Measurements from ENCODE around the gene TRDMT1.

The TRDMT1 gene

DNA sequence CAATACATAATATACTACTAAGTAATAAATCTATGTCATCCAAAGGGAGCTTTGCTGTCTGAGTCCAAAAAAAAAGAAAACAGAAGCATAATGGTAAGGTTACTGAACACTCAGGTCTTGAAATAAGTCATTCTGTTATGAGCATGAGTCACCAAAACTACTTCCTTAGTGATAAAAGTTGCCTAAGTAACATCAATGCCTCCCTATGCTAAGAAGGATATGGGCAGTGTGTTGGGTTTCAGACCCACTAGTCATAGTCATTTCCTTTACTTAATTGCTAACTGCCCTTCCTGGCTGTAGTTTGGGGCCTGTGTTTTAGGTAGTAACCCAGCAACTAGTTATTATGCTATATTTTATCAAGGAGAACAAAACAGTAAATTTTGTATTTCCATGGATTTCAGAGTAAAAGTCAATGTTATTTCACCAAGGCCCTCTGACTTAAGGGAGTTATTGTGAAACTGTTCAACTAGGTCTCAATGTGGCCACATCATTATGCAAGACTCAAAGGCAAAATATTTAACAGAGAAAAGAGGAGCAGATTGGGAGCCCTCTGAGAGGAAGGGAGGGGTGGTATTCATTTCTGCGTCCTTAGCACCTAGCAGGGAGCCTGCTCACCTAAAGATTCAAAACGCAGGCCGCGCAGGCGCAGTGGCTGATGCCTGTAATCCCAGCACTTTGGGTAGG lies 14.9 kb upstream of the TRDMT1 start:
- H3K4me1 ChIP-seq (ENCODE audit: insufficient read depth, low read length): no peaks in the 10 kb centered on the region
- H3K4me3 ChIP-seq (ENCODE audit: low read depth in 1 of 2, low read length in 2 of 2): no peak overlapping the region
- H3K36me3 ChIP-seq (ENCODE audit: insufficient read depth, low read length): no peaks in the 10 kb centered on the region
- no peaks in the 10 kb centered on the region for H3K27me3 ChIP-seq (ENCODE audit: control insufficient read depth in 1 of 2, insufficient read depth in 2 of 2, low read length in 2 of 2)
- no peak overlapping the region for H3K9ac ChIP-seq (ENCODE audit: low read length)
- no peaks in the 10 kb centered on the region for H3K9me3 ChIP-seq (ENCODE audit: low read length)
- peak overlapping the region; percentile 42 for H3K27ac ChIP-seq (ENCODE audit: low read depth, low read length)

DNA sequence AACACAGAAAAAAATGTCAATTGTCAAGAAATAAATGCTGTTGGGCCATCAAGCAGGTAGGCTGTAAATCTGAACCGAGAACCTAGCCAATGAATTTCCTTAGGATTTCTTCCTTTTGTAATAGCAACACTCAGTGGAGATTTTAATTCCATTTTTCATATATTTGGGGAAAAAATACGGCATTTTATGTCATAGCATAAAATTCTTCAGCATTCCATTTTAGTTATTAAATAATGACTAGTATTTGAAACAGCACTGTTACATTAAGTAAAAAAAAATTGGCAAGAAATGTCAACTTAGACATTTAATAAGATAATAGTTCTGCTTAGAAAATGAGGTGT lies 14.3 kb upstream of the TRDMT1 start:
- no peak overlapping the region for H3K9ac ChIP-seq (ENCODE audit: low read length)
- H3K9me3 ChIP-seq (ENCODE audit: low read length): no peaks in the 10 kb centered on the region
- H3K27me3 ChIP-seq (ENCODE audit: control insufficient read depth in 1 of 2, insufficient read depth in 2 of 2, low read length in 2 of 2): no peaks in the 10 kb centered on the region
- H3K36me3 ChIP-seq (ENCODE audit: insufficient read depth, low read length): no peaks in the 10 kb centered on the region
- no peak overlapping the region for H3K27ac ChIP-seq (ENCODE audit: low read depth, low read length)
- H3K4me1 ChIP-seq (ENCODE audit: insufficient read depth, low read length): no peaks in the 10 kb centered on the region
- no peak overlapping the region for H3K4me3 ChIP-seq (ENCODE audit: low read depth in 1 of 2, low read length in 2 of 2)

DNA sequence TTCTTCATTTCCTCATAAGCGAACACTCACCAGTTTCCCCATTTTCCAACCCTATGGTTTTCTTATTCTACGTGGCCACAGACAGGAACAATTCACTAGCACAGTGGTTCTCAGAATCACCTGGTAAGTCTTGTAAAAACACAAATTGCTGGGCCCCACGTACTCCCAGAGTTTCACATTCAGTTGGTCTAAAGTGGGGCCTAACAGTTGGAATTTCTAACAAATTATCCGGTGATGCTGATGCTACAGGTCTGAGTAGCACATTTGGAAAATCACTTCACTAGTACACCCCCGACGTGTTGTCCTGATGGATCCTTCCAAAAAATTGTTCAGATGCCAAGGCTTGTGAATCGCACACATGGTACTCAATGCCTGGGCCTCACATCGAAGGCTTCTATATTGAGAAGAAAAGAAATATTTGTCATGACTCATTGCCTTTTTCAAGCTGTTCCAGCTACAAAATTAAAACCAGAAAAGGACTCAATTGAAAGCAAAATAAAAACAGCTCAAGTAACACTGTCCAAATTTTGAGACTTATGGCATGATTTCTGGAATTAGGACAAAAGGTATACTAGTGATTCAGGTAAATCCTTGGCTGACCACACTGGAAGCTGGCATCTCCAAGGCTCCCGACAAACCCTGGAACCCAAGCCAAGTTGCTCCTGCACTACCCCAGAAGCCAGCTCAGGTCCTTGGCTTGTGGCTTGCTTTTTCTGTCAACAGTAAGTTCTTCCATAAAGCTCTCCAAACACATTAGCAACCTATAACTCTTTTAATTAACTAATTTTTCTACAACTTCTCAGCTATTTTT lies 13.7 kb upstream of the TRDMT1 start:
- no peaks in the 10 kb centered on the region for H3K27me3 ChIP-seq (ENCODE audit: control insufficient read depth in 1 of 2, insufficient read depth in 2 of 2, low read length in 2 of 2)
- H3K27ac ChIP-seq (ENCODE audit: low read depth, low read length): no peak overlapping the region
- H3K9ac ChIP-seq (ENCODE audit: low read length): no peak overlapping the region
- H3K4me3 ChIP-seq (ENCODE audit: low read depth in 1 of 2, low read length in 2 of 2): no peak overlapping the region
- no peaks in the 10 kb centered on the region for H3K4me1 ChIP-seq (ENCODE audit: insufficient read depth, low read length)
- no peaks in the 10 kb centered on the region for H3K36me3 ChIP-seq (ENCODE audit: insufficient read depth, low read length)
- no peaks in the 10 kb centered on the region for H3K9me3 ChIP-seq (ENCODE audit: low read length)

DNA sequence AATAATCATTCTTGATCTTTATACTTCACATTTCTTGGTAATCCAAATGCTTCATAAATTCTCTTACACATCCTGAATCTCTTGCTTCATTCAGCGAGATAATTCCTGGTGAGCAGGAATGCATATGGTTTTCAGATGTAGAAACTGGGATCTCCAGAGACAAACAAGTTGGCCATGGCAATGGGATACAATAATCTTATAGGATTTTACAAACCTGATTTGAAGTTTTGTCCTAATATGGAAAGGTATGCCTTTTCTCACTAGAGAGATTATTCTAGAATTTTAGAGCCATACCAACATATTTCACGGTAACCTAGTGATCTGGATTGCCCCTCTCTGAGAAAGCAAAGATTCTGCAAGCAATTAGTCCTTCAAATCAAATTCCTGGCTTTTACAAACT lies 13.1 kb upstream of the TRDMT1 start:
- no peaks in the 10 kb centered on the region for H3K4me1 ChIP-seq (ENCODE audit: insufficient read depth, low read length)
- H3K27me3 ChIP-seq (ENCODE audit: control insufficient read depth in 1 of 2, insufficient read depth in 2 of 2, low read length in 2 of 2): no peaks in the 10 kb centered on the region
- no peak overlapping the region for H3K4me3 ChIP-seq (ENCODE audit: low read depth in 1 of 2, low read length in 2 of 2)
- H3K36me3 ChIP-seq (ENCODE audit: insufficient read depth, low read length): no peaks in the 10 kb centered on the region
- no peak overlapping the region for H3K9ac ChIP-seq (ENCODE audit: low read length)
- no peak overlapping the region for H3K27ac ChIP-seq (ENCODE audit: low read depth, low read length)
- H3K9me3 ChIP-seq (ENCODE audit: low read length): no peaks in the 10 kb centered on the region

DNA sequence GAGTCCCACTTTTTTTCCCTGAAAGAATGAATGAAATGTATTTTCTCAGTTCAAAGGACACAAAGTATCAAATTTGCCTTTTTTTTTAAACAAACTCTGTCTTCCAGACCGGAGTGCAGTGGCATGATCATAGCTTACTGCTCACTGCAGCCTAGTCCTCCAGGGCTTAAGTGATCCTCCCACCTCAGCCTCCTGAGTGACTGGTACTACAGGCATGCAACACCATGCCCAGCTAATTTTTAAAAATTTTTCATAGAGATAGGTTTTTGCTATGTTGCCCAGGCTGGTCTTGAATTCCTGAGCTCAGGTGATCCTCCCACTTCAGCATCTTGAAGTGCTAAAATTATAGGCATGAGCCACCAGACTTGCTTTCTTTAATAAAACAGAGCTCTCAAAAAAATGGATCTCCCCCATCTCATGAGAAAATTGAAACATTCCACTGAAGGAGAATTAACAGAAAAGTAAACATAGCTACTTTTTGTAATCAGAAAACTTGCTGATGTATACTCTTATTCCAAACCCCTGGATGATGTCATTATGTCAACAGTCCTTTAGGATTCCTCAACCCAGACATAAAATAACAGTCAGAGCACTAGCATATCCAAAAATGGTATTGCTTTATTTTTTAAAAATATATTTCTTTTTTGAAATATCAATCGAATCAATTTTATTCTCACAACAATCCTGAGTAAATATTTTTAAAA lies 12.3 kb upstream of the TRDMT1 start:
- H3K4me3 ChIP-seq (ENCODE audit: low read depth in 1 of 2, low read length in 2 of 2): no peak overlapping the region
- H3K9ac ChIP-seq (ENCODE audit: low read length): no peak overlapping the region
- H3K9me3 ChIP-seq (ENCODE audit: low read length): no peaks in the 10 kb centered on the region
- no peaks in the 10 kb centered on the region for H3K27me3 ChIP-seq (ENCODE audit: control insufficient read depth in 1 of 2, insufficient read depth in 2 of 2, low read length in 2 of 2)
- H3K36me3 ChIP-seq (ENCODE audit: insufficient read depth, low read length): no peaks in the 10 kb centered on the region
- H3K27ac ChIP-seq (ENCODE audit: low read depth, low read length): no peak overlapping the region
- H3K4me1 ChIP-seq (ENCODE audit: insufficient read depth, low read length): no peaks in the 10 kb centered on the region

DNA sequence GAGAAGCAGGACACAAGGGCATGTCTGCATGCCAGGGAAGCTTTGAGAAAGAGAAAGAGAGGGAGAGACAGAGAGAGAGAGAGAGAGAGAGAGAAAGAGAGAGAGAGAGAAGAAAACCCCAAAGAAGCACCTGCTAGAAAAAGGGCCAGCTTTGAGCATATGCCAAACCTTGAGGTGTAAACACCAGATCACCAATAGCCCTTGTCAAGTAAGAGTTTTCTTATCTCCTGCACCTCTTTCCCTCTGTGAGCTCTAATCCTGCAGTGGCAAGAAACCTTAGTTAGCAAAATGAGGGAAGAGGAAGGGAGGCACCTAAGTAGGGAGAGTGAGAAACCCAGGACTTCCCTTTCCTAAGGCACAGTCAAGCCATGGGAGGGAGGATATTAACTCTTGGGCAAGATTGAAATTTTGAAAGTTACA lies 11.3 kb upstream of the TRDMT1 start:
- Histone ChIP-seq H3K27me3 (ENCODE audit: control insufficient read depth in 1 of 2, insufficient read depth in 2 of 2, low read length in 2 of 2) (no peaks in the 10 kb centered on the region), H3K9me3 (ENCODE audit: low read length) (no peaks in the 10 kb centered on the region), H3K36me3 (ENCODE audit: insufficient read depth, low read length) (no peaks in the 10 kb centered on the region), H3K27ac (ENCODE audit: low read depth, low read length) (no peak overlapping the region), H3K4me1 (ENCODE audit: insufficient read depth, low read length) (no peaks in the 10 kb centered on the region), H3K9ac (ENCODE audit: low read length) (no peak overlapping the region), H3K4me3 (ENCODE audit: low read depth in 1 of 2, low read length in 2 of 2) (no peak overlapping the region)

DNA sequence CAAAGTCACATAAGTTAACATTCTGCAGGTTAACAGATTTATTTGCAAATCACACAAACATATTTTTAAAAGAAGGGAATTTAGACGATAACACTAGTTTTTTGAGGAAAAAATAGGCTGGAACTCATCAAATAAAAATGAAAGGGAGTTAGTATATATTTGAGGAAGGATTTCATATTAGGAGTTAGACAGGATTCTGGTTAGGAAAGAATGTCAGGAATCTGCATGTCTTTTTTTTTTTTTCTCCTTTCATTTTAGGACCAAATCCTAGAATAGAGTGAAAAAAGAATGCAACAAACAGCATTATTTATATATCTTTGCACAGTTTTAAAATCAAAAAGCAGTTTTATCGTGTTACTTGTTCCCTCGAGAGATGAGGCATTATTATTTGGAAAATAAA lies 8.9 kb upstream of the TRDMT1 start:
- no peak overlapping the region for H3K9ac ChIP-seq (ENCODE audit: low read length)

DNA sequence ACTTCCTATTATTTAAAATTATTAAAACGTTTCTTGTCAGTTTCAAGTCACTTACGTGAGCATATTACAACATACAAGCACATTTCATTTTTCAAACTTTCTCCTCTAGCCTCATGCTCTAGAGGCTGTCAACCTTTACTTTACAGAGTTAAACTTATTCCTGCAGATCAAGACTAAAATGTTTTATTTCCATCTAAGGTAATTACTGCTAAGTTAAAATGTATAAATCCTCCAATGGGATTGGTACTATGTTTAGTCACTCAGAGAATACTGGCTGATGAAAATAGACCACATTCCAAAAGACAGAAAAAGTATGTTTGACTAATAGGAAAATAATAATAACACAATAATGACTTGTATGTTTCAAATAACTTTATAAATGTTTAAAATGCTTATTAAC lies 8.4 kb upstream of the TRDMT1 start:
- no peaks in the 10 kb centered on the region for H3K27me3 ChIP-seq (ENCODE audit: control insufficient read depth in 1 of 2, insufficient read depth in 2 of 2, low read length in 2 of 2)
- H3K27ac ChIP-seq (ENCODE audit: low read depth, low read length): no peak overlapping the region
- no peaks in the 10 kb centered on the region for H3K36me3 ChIP-seq (ENCODE audit: insufficient read depth, low read length)
- no peaks in the 10 kb centered on the region for H3K4me1 ChIP-seq (ENCODE audit: insufficient read depth, low read length)
- H3K9me3 ChIP-seq (ENCODE audit: low read length): no peaks in the 10 kb centered on the region
- no peak overlapping the region for H3K4me3 ChIP-seq (ENCODE audit: low read depth in 1 of 2, low read length in 2 of 2)
- no peak overlapping the region for H3K9ac ChIP-seq (ENCODE audit: low read length)

More for the DNA sequence above, 8.9 kb upstream of the TRDMT1 start:
- Histone ChIP-seq H3K36me3 (ENCODE audit: insufficient read depth, low read length) (no peaks in the 10 kb centered on the region), H3K27me3 (ENCODE audit: control insufficient read depth in 1 of 2, insufficient read depth in 2 of 2, low read length in 2 of 2) (no peaks in the 10 kb centered on the region), H3K9me3 (ENCODE audit: low read length) (no peaks in the 10 kb centered on the region), H3K4me3 (ENCODE audit: low read depth in 1 of 2, low read length in 2 of 2) (no peak overlapping the region), H3K27ac (ENCODE audit: low read depth, low read length) (no peak overlapping the region), H3K4me1 (ENCODE audit: insufficient read depth, low read length) (no peaks in the 10 kb centered on the region)

DNA sequence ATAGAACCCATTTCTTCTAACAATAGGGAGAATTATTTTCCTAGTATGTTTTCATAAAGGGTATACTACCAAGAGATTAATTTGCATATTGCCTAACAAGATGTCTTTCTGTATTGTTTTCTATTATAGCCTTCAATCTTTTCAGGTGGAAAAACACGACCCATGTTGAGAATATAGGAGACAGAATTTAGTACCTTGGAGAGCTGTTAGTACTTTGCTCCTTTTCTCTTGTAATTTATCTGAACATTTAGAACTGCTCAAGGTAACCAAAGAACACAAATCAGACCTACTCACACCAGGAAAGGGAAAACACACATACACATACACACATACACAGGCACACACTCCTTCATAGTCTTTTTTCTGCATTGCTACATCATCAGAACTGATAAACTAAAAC lies 7.8 kb upstream of the TRDMT1 start:
- no peak overlapping the region for H3K9ac ChIP-seq (ENCODE audit: low read length)
- no peaks in the 10 kb centered on the region for H3K36me3 ChIP-seq (ENCODE audit: insufficient read depth, low read length)
- H3K27ac ChIP-seq (ENCODE audit: low read depth, low read length): no peak overlapping the region
- no peak overlapping the region for H3K4me3 ChIP-seq (ENCODE audit: low read depth in 1 of 2, low read length in 2 of 2)
- H3K4me1 ChIP-seq (ENCODE audit: insufficient read depth, low read length): no peaks in the 10 kb centered on the region
- H3K9me3 ChIP-seq (ENCODE audit: low read length): no peaks in the 10 kb centered on the region
- H3K27me3 ChIP-seq (ENCODE audit: control insufficient read depth in 1 of 2, insufficient read depth in 2 of 2, low read length in 2 of 2): no peaks in the 10 kb centered on the region

DNA sequence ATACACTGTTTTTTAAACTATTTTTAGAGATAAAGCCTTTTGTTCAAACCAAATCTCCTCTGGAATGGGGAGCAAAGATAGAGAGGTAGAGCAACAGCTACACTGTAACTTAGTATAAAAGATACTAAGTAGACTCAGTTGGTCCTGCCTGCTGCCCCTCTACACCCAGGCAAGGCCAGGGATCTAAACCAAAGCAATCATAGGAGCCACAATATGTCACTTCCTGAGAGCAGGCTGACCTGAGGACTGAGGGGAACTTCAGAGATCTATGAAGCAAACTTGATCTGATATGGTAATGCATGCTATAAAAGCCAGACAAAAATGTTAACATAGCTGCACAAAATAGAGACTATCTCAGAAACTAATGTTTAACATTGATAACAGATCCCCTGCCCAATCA lies 7.0 kb upstream of the TRDMT1 start:
- Histone ChIP-seq H3K27ac (ENCODE audit: low read depth, low read length) (no peak overlapping the region), H3K9me3 (ENCODE audit: low read length) (no peaks in the 10 kb centered on the region), H3K4me3 (ENCODE audit: low read depth in 1 of 2, low read length in 2 of 2) (no peak overlapping the region), H3K36me3 (ENCODE audit: insufficient read depth, low read length) (no peaks in the 10 kb centered on the region), H3K4me1 (ENCODE audit: insufficient read depth, low read length) (no peaks in the 10 kb centered on the region), H3K9ac (ENCODE audit: low read length) (no peak overlapping the region), H3K27me3 (ENCODE audit: control insufficient read depth in 1 of 2, insufficient read depth in 2 of 2, low read length in 2 of 2) (no peaks in the 10 kb centered on the region)

DNA sequence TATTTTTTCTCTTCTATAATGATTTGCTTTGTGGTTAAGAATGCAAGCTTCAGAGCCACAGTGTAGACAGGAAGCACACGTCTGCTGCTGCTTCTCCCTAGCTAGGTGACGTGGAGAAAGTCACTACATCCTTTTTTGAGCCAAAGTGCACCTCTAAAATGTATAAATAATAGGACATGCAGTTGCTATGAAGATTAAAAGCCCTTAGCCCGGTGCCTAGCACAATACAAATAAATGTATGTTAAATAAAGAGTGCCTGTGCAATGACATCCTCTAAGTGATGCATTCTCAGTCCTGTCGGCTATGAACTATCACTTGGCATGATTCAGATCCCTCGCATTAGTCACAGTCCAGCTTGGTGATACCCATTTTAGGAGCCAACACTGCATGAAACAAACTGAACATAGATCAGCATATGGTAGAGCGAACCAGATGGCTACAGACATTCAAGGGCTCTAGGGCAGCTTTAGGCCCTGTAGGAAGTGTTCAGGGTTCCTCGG lies 4.8 kb upstream of the TRDMT1 start:
- Histone ChIP-seq H3K9ac (ENCODE audit: low read length) (no peak overlapping the region), H3K4me1 (ENCODE audit: insufficient read depth, low read length) (peaks cover 4% of the 10 kb centered on the region), H3K4me3 (ENCODE audit: low read depth in 1 of 2, low read length in 2 of 2) (no peak overlapping the region), H3K27ac (ENCODE audit: low read depth, low read length) (no peak overlapping the region), H3K36me3 (ENCODE audit: insufficient read depth, low read length) (no peaks in the 10 kb centered on the region), H3K27me3 (ENCODE audit: control insufficient read depth in 1 of 2, insufficient read depth in 2 of 2, low read length in 2 of 2) (no peaks in the 10 kb centered on the region), H3K9me3 (ENCODE audit: low read length) (no peaks in the 10 kb centered on the region)
